GM23338 (cell line): ENCODE data around the gene ERAP2. TPM values are rescaled to one million over a fixed set of nuclear protein-coding genes. Genes with fewer than 3 reads are reported as not detected.
A peak's percentile ranks its signal among the peaks of the same experiment; 100 is the strongest.

ENCODE experiments used
- ATAC-seq: fragments of 200-7000 bp; cut with Tn5 transposase; 3 replicates; pipeline ENCODE4 v1.9.1; 2020
- DNase-seq: peaks from one replicate; pipeline ENCODE4 v3.0.0-alpha.2; 2015; ENCODE audit warnings: low spot score
- H2AFZ ChIP-seq: fragments of 200-600 bp; sonication (generic); 2 replicates; pipeline ENCODE4 v1.8.0; 2016; ENCODE audit warnings: antibody characterized with exemption, mild to moderate bottlenecking, moderate library complexity
- H3F3A ChIP-seq: fragments of 200-600 bp; sonication (generic); replicated peaks from 2 replicates; pipeline ENCODE4 v1.8.0; 2017; ENCODE audit warnings: antibody characterized with exemption, mixed run types, low read depth
- H3K27ac ChIP-seq: fragments of 200-600 bp; sonication (generic); 2 replicates; pipeline ENCODE4 v1.6.1; 2016; ENCODE audit warnings: low read depth
- H3K27me3 ChIP-seq: fragments of 200-600 bp; sonication (generic); 2 replicates; pipeline ENCODE4 v1.8.0; 2016; ENCODE audit warnings: mild to moderate bottlenecking, mixed run types, moderate library complexity; ENCODE audit not compliant: insufficient read depth
- H3K36me3 ChIP-seq: fragments of 200-600 bp; sonication (generic); 2 replicates; pipeline ENCODE4 v1.8.0; 2016; ENCODE audit warnings: mild to moderate bottlenecking; ENCODE audit not compliant: insufficient read depth
- H3K4me1 ChIP-seq: fragments of 200-600 bp; sonication (generic); 2 replicates; pipeline ENCODE4 v1.8.0; 2016; ENCODE audit warnings: mild to moderate bottlenecking, moderate library complexity; ENCODE audit not compliant: insufficient read depth
- H3K4me2 ChIP-seq: fragments of 200-600 bp; sonication (generic); 2 replicates; pipeline ENCODE4 v1.7.1; 2017; ENCODE audit warnings: mixed run types
- H3K4me3 ChIP-seq: fragments of 200-600 bp; sonication (generic); 2 replicates; pipeline ENCODE4 v1.6.1; 2016; ENCODE audit warnings: mixed run types
- H3K79me2 ChIP-seq: fragments of 200-600 bp; sonication (generic); replicated peaks from 2 replicates; pipeline ENCODE4 v1.8.0; 2017; ENCODE audit warnings: mild to moderate bottlenecking; ENCODE audit not compliant: insufficient read depth
- H3K9me2 ChIP-seq: fragments of 200-600 bp; sonication (generic); 2 replicates; pipeline ENCODE4 v1.8.0; 2017; ENCODE audit not compliant: insufficient read depth
- H4K20me1 ChIP-seq: fragments of 200-600 bp; sonication (generic); replicated peaks from 2 replicates; pipeline ENCODE4 v1.8.0; 2017; ENCODE audit warnings: mild to moderate bottlenecking; ENCODE audit not compliant: insufficient read depth
- H3K27ac Mint-ChIP-seq: 2 replicates; pipeline ENCODE4 v1.8.0; 2020; ENCODE audit warnings: inconsistent platforms, mild to moderate bottlenecking, moderate library complexity, mixed read lengths
- H3K27me3 Mint-ChIP-seq: 3 replicates; pipeline ENCODE4 v1.8.0; 2022; ENCODE audit warnings: low read depth, mild to moderate bottlenecking, moderate library complexity, mixed read lengths, inconsistent platforms; ENCODE audit not compliant: insufficient read depth, poor library complexity
- H3K36me3 Mint-ChIP-seq: 3 replicates; pipeline ENCODE4 v1.8.0; 2021; ENCODE audit warnings: low read depth, mild to moderate bottlenecking, inconsistent platforms, moderate library complexity, mixed read lengths
- H3K4me1 Mint-ChIP-seq: 3 replicates; pipeline ENCODE4 v1.8.0; 2020; ENCODE audit warnings: mild to moderate bottlenecking, inconsistent platforms, mixed read lengths
- H3K4me3 Mint-ChIP-seq: 3 replicates; pipeline ENCODE4 v1.8.0; 2021; ENCODE audit warnings: moderate library complexity, mild to moderate bottlenecking, inconsistent platforms, mixed read lengths
- H3K9me3 Mint-ChIP-seq: 3 replicates; pipeline ENCODE4 v1.8.0; 2020; ENCODE audit warnings: moderate library complexity, mild to moderate bottlenecking, inconsistent platforms, mixed read lengths
- CREB1 ChIP-seq: fragments of 250-450 bp; sonication (Bioruptor Pico); IDR thresholded peaks from 2 replicates; pipeline ENCODE4 v1.5.0; 2020; ENCODE audit warnings: low read depth, mild to moderate bottlenecking, moderate library complexity
- EZH2 ChIP-seq: fragments of 200-600 bp; sonication (generic); IDR thresholded peaks from one replicate; pipeline ENCODE4 v1.8.0; 2017; ENCODE audit warnings: antibody characterized with exemption, mild to moderate bottlenecking, low read depth; ENCODE audit not compliant: unreplicated experiment
- EZH2phosphoT487 ChIP-seq: fragments of 200-600 bp; sonication (generic); IDR thresholded peaks from one replicate; pipeline ENCODE4 v1.8.1; 2018; ENCODE audit warnings: antibody characterized with exemption; ENCODE audit not compliant: unreplicated experiment
- JUNB ChIP-seq: IDR thresholded peaks from one replicate; pipeline ENCODE4 v1.6.1; 2016; ENCODE audit warnings: antibody characterized with exemption; ENCODE audit not compliant: unreplicated experiment
- NANOG ChIP-seq: IDR thresholded peaks from 2 replicates; pipeline ENCODE4 v1.6.1; 2016; ENCODE audit warnings: antibody characterized with exemption, borderline replicate concordance
- POLR2AphosphoS5 ChIP-seq: IDR thresholded peaks from 2 replicates; pipeline ENCODE4 v1.6.1; 2016; ENCODE audit warnings: antibody characterized with exemption, low read depth
- STAT1 ChIP-seq: IDR thresholded peaks from one replicate; pipeline ENCODE4 v1.6.1; 2016; ENCODE audit warnings: antibody characterized with exemption; ENCODE audit not compliant: unreplicated experiment
- ZNF114 ChIP-seq: fragments of 250-450 bp; sonication (Bioruptor Pico); IDR thresholded peaks from 2 replicates; pipeline ENCODE4 v1.5.0; 2020; ENCODE audit warnings: mild to moderate bottlenecking, moderate library complexity
- ZNF331 ChIP-seq: fragments of 250-450 bp; sonication (Bioruptor Pico); IDR thresholded peaks from 2 replicates; pipeline ENCODE4 v1.5.0; 2020; ENCODE audit warnings: low read depth, mild to moderate bottlenecking, moderate library complexity
- polyA plus RNA-seq: library from polyadenylated mRNA; unstranded; fragments of >200 nt; fragmentation: Nextera tagmentation; extraction: Ambion mirVana; gene quantifications from 2 replicates; pipeline ENCODE4 v1.2.1, GENCODE V29; 2016
- total RNA-seq: library from RNA; depleted of rRNA; stranded (reverse); fragments of >200 nt; shearing (Covaris generic); gene quantifications from 2 replicates; pipeline ENCODE4 v1.2.3, GENCODE V29; 2014
- TF ChIP-seq, protein P1 (sequence below): fragments of 250-450 bp; sonication (Bioruptor Pico); IDR thresholded peaks from 2 replicates; pipeline ENCODE4 v1.5.0; 2020; ENCODE audit warnings: mild to moderate bottlenecking, moderate library complexity
- TF ChIP-seq, protein P2 (sequence below): IDR thresholded peaks from 2 replicates; pipeline ENCODE4 v1.6.1; 2016; ENCODE audit warnings: antibody characterized with exemption
- TF ChIP-seq, protein P3 (sequence below), 2 experiments: fragments of 200-600 bp in 1 of 2; sonication (generic) in 1 of 2; conservative IDR thresholded peaks; 2 replicates each; pipeline versions ENCODE4 v1.5.1 to v1.6.1; 2016 to 2017; ENCODE audit warnings: antibody characterized with exemption in 2 of 2, low read depth in 2 of 2, mild to moderate bottlenecking in 2 of 2, moderate library complexity in 1 of 2

The ERAP2 gene
- total and polyA plus RNA-seq, 2 experiments from 2014 or later = 0.73 TPM; not detected in 1

DNA sequence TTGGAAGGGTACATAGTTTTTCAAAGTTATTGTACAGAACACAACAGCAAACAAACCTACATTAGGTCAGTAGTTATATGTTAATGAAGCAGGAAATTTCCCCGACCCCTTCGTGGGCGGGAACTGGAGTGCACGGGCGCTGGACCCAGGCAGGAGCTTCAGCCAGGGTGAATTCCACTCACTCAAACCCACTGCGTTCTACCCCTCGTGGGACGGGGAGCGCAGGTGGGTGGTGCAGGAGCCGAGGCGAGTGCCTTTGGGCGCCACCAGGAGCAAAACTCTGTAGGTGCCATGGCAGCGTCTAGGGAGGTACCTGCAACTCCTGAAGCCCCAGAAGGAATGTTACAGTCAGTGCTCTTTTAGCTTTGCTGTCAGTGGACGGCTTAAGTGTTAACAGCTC lies 39.0 kb upstream of the ERAP2 start (continued):
- TF ChIP-seq EZH2 (no peak), ZNF331 (no peak), ZNF114 (CRISPR knock-in tag) (no peak), JUNB (no peak)

DNA sequence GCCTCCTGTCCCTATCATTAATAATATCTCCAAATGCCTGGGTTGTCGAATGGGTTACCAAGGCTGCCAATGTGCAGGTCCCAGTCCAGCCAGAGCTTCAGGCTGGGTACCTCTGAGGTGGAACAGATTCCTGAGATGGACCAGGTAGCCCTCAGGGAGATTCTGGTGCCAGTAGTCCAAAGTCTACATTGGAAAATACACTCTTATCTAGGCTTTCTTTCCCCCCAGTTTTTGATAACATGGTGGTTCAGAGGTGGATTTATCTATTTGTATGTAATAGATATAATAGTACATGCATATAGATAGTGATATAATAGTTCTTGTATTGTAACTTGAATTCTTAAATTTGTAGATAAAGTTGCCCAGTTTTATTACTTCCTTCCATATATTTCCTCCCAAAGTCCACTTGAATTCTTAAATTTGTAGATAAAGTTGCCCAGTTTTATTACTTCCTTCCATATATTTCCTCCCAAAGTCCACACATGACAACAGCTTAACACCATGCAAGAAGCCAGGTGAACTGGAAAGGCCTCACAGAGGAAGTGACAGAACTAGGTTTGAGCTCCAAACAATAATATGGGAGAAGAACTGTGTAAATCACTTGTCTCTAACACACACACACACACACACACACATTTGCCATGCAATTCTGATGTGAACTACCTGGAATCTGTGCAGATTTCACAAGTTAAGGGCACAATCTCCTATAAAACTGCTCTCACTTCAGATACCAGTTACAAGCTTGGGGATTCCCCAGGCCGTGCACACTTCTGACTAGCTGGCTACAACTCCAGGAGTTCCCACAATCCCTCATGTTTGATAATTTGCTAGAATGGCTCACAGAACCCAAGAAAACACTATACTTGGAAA lies 37.9 kb upstream of the ERAP2 start:
- DNase-seq = no peak
- no peaks in the 10 kb centered on the region for H3K36me3 ChIP-seq
- ATAC-seq = no peak
- H3K27me3 Mint-ChIP-seq = peaks cover 2% of the 10 kb centered on the region
- H3K9me3 Mint-ChIP-seq = no peaks in the 10 kb centered on the region
- H3K27ac ChIP-seq = no peak overlapping the region
- H3K4me3 Mint-ChIP-seq = no peak overlapping the region
- no peak overlapping the region for H3K27ac Mint-ChIP-seq
- no peaks in the 10 kb centered on the region for H3F3A ChIP-seq
- no peak overlapping the region for H3K4me2 ChIP-seq
- H4K20me1 ChIP-seq = no peaks in the 10 kb centered on the region
- H2AFZ ChIP-seq = peak overlapping the region; percentile 59; the same call in 1 of the 2 replicates
- no peaks in the 10 kb centered on the region for H3K36me3 Mint-ChIP-seq
- H3K27me3 ChIP-seq = no peaks in the 10 kb centered on the region
- H3K9me2 ChIP-seq = 0 out of 2 replicates have a peak, but pooled peaks cover 5% of the 10 kb centered on the region
- no peaks in the 10 kb centered on the region for H3K4me1 ChIP-seq
- H3K4me3 ChIP-seq = no peak overlapping the region
- H3K79me2 ChIP-seq = no peaks in the 10 kb centered on the region
- no peaks in the 10 kb centered on the region for H3K4me1 Mint-ChIP-seq
- no peak for TF ChIP-seq JUNB
- no peak for TF ChIP-seq POLR2AphosphoS5
- TF ChIP-seq, protein P1, sequence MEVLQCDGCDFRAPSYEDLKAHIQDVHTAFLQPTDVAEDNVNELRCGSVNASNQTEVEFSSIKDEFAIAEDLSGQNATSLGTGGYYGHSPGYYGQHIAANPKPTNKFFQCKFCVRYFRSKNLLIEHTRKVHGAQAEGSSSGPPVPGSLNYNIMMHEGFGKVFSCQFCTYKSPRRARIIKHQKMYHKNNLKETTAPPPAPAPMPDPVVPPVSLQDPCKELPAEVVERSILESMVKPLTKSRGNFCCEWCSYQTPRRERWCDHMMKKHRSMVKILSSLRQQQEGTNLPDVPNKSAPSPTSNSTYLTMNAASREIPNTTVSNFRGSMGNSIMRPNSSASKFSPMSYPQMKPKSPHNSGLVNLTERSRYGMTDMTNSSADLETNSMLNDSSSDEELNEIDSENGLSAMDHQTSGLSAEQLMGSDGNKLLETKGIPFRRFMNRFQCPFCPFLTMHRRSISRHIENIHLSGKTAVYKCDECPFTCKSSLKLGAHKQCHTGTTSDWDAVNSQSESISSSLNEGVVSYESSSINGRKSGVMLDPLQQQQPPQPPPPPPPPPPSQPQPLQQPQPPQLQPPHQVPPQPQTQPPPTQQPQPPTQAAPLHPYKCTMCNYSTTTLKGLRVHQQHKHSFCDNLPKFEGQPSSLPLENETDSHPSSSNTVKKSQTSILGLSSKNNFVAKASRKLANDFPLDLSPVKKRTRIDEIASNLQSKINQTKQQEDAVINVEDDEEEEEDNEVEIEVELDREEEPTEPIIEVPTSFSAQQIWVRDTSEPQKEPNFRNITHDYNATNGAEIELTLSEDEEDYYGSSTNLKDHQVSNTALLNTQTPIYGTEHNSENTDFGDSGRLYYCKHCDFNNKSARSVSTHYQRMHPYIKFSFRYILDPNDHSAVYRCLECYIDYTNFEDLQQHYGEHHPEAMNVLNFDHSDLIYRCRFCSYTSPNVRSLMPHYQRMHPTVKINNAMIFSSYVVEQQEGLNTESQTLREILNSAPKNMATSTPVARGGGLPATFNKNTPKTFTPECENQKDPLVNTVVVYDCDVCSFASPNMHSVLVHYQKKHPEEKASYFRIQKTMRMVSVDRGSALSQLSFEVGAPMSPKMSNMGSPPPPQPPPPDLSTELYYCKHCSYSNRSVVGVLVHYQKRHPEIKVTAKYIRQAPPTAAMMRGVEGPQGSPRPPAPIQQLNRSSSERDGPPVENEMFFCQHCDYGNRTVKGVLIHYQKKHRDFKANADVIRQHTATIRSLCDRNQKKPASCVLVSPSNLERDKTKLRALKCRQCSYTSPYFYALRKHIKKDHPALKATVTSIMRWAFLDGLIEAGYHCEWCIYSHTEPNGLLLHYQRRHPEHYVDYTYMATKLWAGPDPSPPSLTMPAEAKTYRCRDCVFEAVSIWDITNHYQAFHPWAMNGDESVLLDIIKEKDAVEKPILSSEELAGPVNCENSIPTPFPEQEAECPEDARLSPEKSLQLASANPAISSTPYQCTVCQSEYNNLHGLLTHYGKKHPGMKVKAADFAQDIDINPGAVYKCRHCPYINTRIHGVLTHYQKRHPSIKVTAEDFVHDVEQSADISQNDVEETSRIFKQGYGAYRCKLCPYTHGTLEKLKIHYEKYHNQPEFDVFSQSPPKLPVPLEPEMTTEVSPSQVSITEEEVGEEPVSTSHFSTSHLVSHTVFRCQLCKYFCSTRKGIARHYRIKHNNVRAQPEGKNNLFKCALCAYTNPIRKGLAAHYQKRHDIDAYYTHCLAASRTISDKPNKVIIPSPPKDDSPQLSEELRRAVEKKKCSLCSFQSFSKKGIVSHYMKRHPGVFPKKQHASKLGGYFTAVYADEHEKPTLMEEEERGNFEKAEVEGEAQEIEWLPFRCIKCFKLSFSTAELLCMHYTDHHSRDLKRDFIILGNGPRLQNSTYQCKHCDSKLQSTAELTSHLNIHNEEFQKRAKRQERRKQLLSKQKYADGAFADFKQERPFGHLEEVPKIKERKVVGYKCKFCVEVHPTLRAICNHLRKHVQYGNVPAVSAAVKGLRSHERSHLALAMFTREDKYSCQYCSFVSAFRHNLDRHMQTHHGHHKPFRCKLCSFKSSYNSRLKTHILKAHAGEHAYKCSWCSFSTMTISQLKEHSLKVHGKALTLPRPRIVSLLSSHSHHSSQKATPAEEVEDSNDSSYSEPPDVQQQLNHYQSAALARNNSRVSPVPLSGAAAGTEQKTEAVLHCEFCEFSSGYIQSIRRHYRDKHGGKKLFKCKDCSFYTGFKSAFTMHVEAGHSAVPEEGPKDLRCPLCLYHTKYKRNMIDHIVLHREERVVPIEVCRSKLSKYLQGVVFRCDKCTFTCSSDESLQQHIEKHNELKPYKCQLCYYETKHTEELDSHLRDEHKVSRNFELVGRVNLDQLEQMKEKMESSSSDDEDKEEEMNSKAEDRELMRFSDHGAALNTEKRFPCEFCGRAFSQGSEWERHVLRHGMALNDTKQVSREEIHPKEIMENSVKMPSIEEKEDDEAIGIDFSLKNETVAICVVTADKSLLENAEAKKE (CRISPR knock-in tag) = no peak
- no peak for TF ChIP-seq EZH2
- TF ChIP-seq NANOG = no peak
- TF ChIP-seq, protein P2, sequence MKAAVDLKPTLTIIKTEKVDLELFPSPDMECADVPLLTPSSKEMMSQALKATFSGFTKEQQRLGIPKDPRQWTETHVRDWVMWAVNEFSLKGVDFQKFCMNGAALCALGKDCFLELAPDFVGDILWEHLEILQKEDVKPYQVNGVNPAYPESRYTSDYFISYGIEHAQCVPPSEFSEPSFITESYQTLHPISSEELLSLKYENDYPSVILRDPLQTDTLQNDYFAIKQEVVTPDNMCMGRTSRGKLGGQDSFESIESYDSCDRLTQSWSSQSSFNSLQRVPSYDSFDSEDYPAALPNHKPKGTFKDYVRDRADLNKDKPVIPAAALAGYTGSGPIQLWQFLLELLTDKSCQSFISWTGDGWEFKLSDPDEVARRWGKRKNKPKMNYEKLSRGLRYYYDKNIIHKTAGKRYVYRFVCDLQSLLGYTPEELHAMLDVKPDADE = no peak
- TF ChIP-seq, protein P3, sequence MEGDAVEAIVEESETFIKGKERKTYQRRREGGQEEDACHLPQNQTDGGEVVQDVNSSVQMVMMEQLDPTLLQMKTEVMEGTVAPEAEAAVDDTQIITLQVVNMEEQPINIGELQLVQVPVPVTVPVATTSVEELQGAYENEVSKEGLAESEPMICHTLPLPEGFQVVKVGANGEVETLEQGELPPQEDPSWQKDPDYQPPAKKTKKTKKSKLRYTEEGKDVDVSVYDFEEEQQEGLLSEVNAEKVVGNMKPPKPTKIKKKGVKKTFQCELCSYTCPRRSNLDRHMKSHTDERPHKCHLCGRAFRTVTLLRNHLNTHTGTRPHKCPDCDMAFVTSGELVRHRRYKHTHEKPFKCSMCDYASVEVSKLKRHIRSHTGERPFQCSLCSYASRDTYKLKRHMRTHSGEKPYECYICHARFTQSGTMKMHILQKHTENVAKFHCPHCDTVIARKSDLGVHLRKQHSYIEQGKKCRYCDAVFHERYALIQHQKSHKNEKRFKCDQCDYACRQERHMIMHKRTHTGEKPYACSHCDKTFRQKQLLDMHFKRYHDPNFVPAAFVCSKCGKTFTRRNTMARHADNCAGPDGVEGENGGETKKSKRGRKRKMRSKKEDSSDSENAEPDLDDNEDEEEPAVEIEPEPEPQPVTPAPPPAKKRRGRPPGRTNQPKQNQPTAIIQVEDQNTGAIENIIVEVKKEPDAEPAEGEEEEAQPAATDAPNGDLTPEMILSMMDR (conservative IDR thresholded peaks at IDR 0.05; ENCODE audit: low read depth in 2 of 2) = no peak
- TF ChIP-seq ZNF114 (CRISPR knock-in tag) = no peak
- no peak for TF ChIP-seq CREB1
- no peak for TF ChIP-seq STAT1
- no peak for TF ChIP-seq ZNF331
- TF ChIP-seq EZH2phosphoT487 = no peak
